Endometrium (tissue), 2 donors: ENCODE measurements around the gene TSPAN11.

ENCODE experiments used
- FAIRE-seq: peaks from 2 replicates; lab custom pipeline; 2012; peaks lifted over from hg19 to GRCh38; lab: Jason Lieb, UNC
- donor health status: control.
- donor health status: control.

The TSPAN11 gene

DNA sequence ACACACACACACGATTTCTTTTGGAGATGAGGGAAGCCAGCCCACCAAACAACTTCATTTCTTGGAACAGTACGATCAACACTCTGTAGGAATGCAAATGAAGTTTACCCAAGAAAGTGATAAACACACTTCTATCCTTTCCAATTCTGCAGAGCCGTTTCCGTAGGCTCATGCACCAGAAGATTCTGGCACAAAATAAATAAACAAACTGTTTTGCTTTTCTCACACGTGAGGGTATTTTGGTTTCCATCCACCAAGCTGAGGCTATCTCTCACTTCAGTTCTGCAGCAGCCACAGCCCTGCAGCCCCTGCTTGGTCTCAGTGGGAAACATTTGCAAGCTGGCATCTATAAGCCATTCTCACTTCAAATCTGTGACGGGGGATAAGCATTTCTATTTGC is 15.3 kb upstream of the TSPAN11 start:
- FAIRE-seq, result peak; percentile 69

DNA sequence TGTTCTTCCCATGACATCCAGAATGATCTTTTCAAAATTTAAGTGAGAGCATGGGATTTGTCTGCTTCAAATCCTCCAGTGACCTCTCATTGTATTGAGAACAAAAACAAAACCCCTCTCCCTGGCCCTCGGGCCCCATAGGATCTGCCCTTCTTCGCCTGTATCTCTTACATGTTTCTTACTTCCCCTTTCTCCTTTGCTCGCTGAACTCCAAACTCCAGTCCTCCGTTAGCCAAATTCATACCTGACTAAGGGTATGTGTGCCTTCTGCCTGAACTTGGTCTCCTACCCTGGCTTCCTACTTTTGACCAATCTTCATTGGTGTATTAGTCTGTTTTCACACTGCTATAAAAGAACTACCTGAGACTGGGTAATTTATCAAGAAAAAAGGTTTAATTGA is 13.2 kb upstream of the TSPAN11 start:
- FAIRE-seq, result no peak

DNA sequence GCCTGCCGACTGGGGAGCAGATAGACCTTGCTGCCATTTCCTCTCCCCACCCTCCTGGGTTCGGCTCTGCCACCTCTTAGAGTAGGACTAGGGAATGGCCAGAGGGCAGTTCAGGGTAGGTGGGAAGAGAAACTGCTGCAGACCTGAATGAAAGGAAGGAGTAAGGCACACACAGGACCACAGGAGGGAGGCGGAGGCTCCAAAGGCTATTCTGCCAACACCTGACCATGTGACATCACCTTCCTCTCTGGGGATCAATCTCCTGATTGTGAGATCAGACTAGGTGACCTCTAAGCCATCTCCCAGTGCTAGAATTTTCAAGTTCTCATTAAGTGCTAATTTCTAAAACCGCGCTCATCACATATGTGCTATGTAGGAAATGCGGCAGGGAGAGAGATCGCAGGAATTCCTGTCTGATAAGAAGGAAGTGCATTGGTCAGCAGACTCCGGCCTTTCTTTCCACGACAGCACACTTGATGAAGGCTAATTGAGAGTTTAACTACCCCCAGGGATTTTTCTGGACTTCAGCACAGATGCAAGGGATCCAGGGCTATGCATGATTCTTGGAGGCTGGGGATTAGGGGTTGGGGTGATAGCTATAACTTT is 11.5 kb upstream of the TSPAN11 start:
- FAIRE-seq, result no peak

DNA sequence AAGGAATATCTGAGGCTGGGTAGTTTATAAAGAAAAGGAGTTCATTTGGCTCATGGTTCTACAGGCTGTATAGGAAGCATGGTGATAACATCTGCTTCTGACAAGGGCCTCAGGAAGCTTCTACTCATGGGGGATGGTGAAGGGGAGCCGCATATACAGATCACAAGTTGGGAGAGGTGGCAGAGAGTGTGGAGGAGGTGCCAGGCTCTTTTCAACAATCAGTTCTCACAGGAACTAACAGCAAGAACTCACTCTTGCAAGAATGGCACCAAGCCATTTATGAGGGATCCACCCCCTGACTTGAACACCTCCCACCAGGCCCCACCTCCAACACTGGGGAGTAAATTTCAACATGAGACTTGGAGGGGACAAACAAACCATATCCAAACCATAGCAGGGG is 3.5 kb upstream of the TSPAN11 start:
- no peak for FAIRE-seq

DNA sequence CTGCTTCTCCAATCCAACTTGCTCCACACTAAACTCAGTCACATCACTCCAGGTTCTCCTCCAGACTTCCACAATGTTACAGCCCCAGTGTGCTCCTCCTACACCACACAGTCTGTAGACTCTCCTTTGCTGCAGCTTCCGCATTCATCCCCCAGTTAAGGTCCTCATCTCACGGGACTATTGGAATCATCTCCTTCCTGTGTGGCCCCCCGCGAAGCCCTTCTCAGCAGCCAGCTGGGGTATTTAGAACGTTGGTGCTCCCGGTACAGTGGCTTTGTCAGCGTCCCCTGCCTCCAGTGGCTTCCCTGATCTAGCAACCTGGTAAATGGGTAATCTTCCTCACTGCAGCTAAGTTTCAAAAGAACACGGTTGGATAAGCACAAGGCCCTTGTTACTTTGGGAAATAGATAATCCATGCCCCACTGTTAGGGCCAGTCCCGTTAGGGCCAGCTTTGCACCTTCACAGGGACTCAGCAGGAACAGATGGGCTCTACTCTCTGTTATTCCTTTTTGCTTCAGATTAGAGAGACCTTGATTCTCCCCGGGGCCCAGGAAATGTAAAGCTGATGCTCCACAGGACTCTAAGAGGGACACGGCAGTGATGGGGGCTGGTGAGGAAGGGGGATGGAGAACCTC is 823 bp upstream of the TSPAN11 start:
- no peak for FAIRE-seq

DNA sequence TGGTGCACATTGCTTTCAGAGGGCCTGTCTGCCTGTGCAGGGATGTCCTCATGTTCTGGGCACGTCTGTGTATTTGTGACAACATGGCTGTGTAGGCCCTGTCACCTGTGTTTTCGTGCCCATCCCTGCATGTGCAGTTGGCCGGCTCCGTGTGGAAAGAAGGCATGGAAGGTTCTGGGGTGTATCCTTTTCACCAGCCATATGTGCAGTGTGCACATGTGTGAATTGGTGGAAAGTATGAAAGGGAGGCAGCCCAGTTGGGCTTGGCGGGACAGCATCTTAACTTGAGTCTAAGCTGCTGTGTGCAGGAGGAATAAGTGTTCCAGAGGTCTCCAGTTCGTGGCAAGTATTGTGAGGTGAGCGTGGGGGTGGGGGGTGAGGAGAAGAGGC is 669 bp downstream of the TSPAN11 start:
- no peak for FAIRE-seq

DNA sequence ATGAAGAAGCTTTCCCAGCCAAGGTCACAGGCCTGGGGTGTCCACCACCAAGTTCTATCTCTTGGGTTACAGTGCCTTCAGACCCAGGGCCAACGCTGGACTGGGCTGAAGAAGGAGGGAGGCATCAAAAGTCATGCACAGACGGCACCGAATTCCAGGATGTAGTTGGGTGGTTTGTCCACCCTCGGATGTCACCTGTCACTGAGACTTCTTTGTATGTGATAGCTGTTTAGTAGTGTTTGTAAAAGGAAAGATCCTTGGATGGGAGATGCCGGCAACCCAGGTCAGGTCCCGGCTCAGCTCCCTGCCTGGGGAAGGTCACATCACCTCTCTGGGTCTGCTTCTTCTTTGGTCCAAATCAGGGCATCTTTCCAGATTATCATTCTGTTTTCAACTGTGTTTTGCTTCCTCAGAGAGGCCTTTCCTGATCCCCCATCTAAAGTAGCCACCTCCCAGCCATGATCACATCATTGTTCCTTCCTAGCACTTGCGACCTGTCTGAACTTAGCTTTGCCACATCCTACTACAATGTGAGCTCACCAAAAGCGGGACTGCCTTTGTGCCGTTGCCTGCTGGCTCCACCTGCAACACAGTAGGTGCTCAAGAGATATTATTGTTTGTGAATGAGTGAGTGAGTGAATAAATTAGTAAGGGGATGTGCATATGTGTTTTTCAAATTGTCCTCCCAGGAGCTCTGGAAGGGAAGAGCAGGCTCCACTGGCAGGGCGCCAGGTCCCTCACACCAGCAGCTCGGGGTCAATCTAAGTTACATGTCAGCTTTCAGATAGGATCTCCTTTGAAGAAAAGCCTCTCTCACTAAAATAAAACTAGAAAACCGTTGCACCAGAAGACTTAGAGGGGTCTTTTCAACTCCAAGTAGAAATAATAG is 2.1 kb downstream of the TSPAN11 start:
- no peak for FAIRE-seq

DNA sequence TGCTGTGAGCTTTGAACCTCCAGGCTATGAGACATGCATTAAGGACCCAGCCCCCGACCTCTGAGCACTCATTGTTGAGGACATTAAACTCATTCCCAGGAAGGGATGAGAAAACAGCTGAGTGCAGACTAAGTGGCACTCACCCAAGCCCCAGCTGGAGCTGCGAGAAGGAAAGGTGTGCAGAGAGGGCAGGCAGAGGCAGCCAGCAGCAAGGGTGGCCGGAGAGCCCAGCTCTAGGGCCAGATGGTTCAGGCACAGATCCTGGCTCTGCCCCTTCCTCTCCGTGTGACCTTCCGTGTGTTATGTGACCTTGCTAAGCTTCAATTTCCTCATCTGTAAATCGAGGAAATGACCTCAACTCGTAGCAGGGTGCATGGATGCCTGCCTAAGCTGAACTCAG is 3.7 kb downstream of the TSPAN11 start:
- FAIRE-seq, result no peak

DNA sequence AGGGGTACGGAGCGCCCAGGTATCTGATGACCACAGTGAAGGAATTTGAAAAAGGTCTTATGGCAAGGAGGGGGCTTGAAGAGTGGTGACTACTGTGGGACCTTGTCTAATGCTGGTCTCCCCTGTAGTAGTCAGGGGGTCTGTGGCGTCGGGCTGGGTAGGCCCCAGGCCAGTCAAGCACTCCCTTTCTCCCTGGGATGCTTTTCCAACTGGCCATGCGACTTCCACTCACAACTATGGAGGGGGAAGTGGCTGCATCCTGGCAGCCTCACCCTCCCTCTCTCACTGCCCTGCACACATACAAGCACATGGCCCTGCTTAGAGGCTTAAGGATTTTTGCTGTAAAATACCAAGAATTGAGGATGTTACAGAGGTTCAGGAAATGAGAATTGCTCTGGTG is 4.1 kb downstream of the TSPAN11 start:
- FAIRE-seq, result no peak

DNA sequence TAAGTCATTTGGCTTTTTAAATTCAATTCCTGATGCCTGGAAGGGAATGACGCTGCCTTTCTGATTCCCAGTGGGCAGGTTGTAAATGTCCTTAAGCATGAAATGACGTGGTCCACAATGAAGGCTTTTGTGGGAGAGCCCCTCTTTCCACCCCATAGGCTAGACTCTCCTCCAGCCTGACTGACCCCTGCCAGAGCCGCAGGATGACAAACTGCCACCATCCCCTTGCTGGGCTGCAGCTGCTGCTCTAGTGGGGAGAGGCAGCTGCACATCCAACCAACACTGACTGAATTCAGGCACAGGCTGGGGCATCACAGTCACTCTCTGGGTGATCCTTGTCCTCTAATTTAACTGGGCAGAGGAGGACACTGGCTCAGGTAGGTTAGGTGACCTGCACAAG is 6.3 kb downstream of the TSPAN11 start:
- FAIRE-seq, result no peak

DNA sequence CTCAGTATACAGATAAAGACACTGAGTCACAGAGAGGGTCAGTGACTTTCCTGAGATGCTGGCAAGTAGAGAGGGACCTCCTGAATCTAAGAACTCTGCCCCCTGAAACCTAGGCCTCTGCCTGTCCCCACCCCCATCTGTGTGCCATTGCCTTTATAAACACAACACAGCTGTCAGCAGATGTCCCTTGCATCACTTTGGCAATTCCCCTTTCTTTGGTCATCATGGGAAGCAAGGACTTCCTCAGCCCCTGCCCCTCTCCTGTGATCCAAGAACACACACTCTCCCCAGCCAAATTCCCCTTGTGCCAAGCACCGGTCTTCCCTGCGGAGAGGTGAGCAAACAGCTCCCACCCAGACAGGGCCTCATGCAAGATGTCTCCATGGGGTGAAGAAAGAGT is 8.3 kb downstream of the TSPAN11 start:
- no peak for FAIRE-seq

DNA sequence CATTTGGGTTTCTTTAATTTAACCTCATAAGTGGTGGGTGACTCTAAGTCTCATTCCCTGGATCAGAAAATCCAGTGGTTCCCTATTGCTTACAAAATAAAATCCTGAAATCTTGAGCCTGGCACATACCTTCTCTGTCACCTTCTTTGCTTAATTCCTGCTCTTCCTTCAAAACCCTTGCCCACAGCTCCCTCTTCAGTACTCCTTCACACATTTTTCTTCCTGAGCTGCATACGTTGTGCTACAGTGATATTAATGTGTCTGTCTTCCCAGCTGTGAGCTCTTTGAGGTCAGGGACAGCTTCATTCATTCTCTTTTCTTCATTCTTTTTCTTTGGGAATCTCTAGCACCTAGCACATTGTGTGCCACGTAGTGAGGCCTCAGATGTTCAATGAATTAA is 9.5 kb downstream of the TSPAN11 start:
- FAIRE-seq, result no peak

DNA sequence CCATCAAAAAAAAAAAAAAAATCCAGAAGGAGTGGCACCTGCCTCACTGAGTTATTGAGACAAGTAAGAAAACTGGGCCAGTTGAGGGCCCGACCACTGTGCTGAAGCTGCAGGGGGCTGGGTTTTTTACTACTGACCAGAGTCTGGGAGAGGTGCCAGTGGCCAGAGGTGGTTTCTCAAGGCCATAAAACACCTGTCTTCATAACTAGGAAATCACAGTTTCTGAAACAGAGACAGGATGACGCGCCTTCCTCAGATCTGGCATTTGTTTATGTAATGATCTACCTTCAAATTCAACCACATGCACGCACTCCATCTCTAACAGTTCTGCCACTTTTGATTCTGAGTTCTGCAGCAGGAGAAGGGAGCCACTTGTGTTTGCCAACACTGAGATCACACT is 12.7 kb downstream of the TSPAN11 start:
- FAIRE-seq, result no peak

DNA sequence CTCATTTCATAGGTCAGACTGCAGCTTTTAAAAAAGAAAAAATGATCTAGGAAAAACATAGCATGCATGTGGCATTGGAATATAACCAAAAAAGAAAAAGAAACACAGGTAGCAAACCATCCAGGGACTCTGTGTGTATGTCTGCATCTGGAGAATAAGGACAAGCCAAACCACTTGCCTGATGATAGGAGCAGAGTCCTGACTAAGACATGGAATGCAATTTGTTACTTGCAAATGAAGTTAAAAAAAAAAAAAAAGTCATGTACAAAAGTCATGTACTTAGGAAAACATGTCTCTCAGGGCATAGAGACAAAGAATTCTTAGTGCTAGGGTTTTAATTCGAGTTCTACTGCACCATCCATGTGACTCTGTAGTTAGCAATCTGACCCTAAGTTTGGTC is 15.9 kb downstream of the TSPAN11 start:
- no peak for FAIRE-seq

DNA sequence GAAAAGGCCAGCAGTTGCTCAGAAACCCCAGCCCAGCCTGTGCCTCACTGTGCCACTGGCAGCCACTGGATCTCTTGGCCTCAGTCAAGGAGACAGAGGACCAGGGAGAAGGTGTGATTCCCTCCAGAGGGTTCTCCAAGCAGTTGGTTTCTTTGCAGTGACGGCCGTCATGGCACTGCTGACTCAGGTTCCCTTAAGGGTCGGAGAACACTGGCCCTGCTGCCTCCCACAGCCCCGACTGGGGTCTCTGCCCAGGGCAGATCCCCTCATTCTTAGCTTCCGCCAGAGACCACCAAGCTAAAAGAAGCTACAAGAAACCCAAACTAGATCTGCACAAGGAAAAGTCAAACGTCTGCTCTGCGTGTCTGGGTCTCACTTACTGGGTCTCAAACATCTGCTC is 16.4 kb downstream of the TSPAN11 start:
- no peak for FAIRE-seq

DNA sequence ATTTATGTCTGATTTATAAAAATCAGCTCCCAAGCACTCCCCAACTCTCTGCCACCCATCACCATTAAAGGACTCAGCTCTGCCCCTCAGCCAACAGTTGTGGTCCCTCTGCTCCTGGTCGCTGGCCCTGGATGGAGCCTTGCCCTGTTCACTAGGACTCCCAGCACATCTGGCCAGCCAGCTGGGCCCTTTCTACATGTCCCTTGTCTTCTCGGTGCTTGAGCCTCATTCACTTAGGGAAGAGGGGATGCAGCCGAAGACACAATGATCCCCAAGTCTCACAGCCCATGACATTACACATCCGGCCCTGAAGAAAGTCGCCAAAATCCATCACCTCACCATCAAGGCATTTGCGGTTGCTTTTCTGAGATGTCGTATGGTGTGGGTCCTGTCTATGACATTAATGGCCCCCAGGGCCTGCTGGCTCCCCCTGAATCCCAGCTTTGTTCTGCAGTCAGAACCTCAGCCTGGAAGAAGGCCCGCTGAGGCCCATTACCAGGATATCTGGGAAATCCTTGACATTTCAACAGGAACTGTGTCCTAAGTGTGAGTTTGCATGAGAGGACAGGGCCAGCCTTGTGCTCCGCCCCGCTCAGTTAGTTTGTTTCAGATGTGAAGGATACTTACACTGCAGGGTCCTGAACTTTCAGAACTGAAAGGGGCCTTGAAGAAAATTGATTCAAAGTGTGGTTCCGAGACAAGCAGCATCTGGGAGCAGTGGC is 19.1 kb downstream of the TSPAN11 start:
- no peak for FAIRE-seq

DNA sequence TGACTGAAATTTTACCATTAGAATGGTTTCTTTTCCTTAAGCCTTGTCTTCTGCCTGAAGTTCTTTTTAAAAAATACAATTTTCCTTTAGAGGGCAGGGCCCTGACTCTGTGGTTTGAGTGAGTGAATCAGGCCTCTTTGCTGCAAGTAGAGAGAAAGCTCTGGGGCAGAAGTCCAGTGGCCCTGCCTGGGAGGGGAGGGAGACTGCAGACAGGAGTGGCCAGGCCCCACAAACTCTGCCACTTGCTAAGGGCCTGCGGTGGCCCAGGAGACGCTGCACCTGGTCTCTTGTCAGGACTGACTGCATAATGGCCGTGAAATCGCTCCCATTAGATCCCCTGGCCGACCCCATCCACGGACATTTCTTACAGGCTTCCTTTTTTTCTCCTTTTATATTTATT is 25.5 kb downstream of the TSPAN11 start:
- no peak for FAIRE-seq

DNA sequence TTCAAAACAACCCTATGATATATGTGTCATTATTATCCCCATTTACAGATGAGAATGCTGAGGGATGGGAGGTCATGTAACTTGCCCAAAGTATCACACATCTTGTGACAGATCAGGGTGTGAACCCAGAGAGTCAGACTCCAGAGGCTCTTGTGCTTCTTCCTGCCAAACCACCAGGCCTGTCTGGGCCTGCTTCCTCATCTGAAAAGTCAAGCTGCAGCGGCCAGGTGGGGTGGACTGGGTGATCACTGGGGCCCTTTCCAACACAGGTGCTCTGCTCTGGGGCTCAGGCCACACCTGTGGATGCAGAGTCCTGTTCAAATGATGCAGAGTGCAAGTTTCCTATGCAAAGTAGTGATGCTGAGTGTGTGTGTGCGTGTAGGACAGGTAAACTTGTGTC is 26.7 kb downstream of the TSPAN11 start:
- FAIRE-seq, result no peak

DNA sequence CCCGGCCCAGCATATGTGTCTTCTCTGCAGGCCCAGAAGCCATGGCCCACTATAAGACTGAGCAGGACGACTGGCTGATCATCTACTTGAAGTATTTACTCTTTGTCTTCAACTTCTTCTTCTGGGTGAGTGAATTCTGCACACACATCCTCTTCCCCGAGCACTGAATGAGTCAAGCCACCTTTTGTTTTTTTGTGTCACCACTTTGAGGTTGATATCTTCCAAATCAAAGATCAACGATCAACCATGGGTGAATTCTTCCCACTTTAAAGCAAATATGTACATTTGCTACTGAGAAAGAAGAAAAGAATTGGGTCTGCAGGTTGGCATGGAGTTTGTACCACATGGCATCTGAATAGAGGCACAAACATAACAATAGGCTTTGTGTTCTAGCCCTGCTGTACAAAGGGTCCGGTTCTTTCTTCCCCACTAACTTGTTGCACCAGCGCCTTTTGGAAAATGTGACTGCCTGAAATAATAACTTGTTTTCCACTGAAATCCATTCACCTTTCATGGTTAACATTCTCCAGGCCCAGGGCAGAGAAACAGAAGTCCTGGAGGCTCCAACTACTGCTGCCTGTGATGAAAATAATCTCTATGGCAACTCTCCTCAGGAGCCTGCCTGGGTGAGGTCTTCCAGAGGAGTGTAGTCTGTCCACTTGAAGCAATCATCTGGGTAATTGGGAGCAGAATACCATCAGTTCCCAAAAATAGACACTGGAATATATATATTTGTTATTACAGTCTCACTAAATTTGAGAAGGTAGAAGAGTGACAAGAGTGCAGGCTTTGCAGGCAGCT is 27.6 kb downstream of the TSPAN11 start:
- FAIRE-seq, result no peak

DNA sequence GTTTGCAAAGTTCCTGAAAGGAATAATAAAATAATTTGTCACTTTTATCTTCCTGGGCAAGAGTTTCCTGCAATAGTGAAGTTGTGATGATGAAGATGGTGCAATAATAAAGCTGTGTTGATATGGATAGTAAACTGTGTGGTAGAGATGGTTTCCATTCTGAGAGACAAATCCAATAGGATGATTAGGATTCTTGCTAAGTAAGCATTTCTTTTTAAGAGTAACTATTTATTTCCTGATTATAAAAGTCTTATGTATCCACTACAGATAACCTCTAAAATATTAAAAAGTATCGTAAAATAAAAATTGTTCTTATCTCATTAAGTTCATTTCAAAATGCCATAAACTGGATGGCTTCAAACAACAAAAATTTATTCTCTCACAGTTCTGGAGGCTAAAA is 28.7 kb downstream of the TSPAN11 start:
- FAIRE-seq, result no peak

DNA sequence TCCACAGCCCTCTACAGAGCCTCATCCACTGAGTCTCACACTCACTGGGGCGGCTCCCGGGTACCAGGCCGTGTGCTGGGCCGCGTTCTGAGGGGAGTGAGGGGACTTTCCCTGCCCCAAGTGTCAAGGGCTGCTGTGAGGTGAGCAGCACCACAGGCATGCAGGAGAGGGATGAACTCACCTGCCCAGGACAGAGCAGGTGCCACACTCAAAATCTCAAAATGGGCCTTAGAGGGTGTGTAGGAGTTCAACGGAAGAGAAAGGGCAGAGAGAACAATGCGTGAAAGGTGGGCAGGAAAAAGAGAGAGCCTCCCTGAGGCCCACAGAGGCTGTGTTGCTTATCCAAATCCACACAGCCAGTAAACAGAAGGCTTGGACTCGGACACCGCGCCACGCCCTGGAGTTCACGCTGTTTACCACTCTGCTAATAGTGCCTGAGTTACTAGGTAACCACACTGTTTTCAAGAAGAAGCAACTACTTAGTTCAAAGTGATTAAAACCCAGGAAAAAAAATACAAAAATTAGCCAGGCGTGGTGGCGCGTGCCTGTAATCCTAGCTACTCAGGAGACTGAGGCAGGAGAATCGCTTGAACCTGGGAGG is 32.7 kb downstream of the TSPAN11 start:
- no peak for FAIRE-seq

DNA sequence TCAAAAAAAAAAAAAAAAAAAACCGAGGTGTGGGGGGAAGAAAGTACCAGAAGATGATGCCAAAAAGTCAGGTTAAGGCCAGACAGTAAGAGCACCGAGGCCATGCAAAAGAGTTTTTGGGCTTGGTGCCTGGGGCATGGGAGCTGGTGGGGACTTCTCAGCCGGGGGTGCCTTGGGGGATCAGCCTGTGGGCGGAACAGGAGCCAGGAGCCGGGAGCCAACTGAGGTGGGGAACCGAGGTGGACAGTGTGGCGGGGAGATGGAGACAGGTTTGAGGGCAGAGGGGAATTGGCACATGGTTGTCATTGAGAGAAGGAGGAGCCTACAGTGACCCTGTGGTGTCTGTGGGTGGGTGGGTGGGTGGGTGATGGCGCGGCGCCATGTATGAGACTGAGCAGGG is 33.2 kb downstream of the TSPAN11 start:
- no peak for FAIRE-seq
